ENCODE data around the gene PHLDA1. TPM values are rescaled to one million over a fixed set of nuclear protein-coding genes. Genes with fewer than 3 reads are reported as not detected.

PHLDA1 gene
- total and polyA plus RNA-seq, 10 of the 15 experiments (the other 5 are each of a cell fraction or from before 2014, with no cell fraction given) = 0.66 to 14.2 (median 1.3) TPM

GRCh38 chr12:75977952-75978671, 53.5 kb downstream of the PHLDA1 start (continued):
- TF ChIP-seq USF1 (IDR thresholded peaks at IDR 0.05; ENCODE audit: borderline replicate concordance, extremely low read length, insufficient read depth, low read depth, low read length) (no peak), NR2C2 (IDR thresholded peaks at IDR 0.05; ENCODE audit: borderline replicate concordance, control insufficient read depth, insufficient read length, low read depth) (peak; percentile 66), EZH2 (IDR thresholded peaks at IDR 0.05; ENCODE audit: borderline replicate concordance, control insufficient read depth, low read depth, low read length) (no peak), WRNIP1 (IDR thresholded peaks at IDR 0.05; ENCODE audit: borderline replicate concordance, low read depth, low read length) (no peak), ZBTB40 (IDR thresholded peaks at IDR 0.05; ENCODE audit: borderline replicate concordance) (peak; percentile 34; the same call in 1 of the 2 replicates), MYC (IDR thresholded peaks at IDR 0.05; ENCODE audit: insufficient read depth, insufficient read length, insufficient replicate concordance, low read length, severe bottlenecking) (no peak), NFXL1 (IDR thresholded peaks at IDR 0.05; ENCODE audit: borderline replicate concordance) (no peak), NKRF (conservative IDR thresholded peaks at IDR 0.05) (no peak), E4F1 (IDR thresholded peaks at IDR 0.05; ENCODE audit: borderline replicate concordance, partially characterized antibody) (no peak), YBX1 (IDR thresholded peaks at IDR 0.05) (no peak), TCF3 (IDR thresholded peaks at IDR 0.05; ENCODE audit: borderline replicate concordance, insufficient read depth, low read depth, low read length) (0 out of 2 replicates have a peak, but pooled peaks have one; percentile 44), CREM (IDR thresholded peaks at IDR 0.05; ENCODE audit: low read depth) (peak; percentile 93), ZNF207 (IDR thresholded peaks at IDR 0.05; ENCODE audit: borderline replicate concordance) (peak; percentile 35; the same call in 1 of the 2 replicates), CBX3 (IDR thresholded peaks at IDR 0.05; ENCODE audit: borderline replicate concordance, low read depth) (no peak), SKIL (IDR thresholded peaks at IDR 0.05; ENCODE audit: low read depth, poor library complexity, severe bottlenecking) (peak; percentile 87), SMAD5 (IDR thresholded peaks at IDR 0.05; ENCODE audit: low read depth) (no peak)
